Measurements from ENCODE around the gene IL1RAPL1.
"Not testable (repeated sequence)": the region's sequence is repeated elsewhere in the genome, so short reads cannot be mapped to it uniquely, and the experiment has no call there.

The IL1RAPL1 gene

DNA sequence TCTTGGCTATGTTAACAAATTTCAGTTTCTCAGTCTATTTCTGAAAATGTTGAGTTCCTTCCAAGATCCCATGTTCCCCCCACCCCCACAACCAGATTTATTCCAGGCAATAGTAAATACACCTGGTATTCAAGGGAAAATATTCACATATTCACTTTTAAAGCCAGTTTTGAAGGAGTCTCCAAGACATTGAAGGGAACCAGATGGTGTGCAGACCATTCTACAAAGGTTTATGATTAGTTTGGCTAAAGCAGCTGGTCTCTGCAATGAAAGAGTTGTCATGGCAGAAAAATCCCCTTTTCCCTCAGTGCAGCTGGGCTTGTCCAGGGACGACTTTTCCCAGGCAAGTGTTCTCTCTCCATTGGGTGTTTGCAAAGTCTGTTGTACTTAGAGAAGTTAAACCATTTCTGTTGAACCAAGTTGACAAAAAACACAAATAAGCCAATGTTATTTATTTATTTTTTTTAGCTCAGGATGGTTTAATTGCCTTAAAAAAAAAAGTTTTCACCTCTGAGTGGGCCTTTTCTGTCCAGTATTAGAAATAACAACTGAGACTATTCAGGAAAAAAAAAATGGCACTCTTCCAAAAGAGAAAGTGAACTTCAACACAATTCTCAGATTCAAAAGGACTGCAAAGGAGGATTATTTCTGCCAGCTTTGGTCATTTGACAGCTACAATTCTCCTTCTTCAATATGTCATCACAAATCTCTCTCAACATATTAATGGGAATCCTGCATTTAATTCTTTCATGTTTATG lies 410.6 kb downstream of the IL1RAPL1 start:
- DNase-seq, result no peak

DNA sequence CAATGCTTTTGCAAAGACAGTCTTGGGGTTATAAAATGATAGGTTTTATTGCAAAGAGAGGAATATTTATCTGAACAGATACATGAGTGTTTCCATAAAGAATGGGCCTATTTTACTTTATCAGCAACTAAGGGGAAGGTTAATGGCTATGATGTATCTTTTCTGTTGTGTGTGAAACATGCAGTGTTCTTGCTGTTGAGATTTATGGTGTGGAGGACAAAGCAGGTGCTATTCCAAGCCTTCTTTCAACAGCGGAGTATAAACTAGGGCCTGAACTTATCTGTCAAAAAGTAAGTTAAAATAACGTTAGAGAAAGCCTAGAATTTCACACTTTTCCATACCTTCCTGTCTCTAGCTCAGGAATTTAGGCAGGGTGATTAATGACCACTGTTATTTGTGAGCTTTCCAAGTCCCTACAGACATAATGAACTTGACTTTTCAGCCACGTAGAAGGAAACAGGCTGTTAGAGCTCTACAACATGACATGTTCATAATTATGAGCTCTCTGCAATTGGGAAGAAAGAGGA lies 411.4 kb downstream of the IL1RAPL1 start:
- DNase-seq, result no peak

DNA sequence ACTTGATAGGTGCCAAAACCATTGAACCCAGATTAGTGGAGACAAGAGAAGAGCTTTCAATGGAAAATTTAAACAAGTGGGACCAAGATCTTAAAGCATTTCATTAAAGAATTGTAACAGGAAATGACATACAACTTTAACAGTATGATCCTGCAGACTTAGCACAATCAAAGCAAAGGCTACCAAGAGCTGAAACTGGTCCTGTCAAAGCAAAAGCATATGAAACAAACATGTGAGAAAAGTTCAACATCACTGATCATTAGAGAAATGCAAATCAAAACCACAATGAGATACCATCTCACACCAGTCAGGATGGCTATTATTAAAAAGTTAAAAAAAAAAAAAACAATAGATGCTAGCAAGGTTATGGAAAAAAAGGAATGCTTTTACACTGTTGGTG lies 425.6 kb downstream of the IL1RAPL1 start:
- no peak for DNase-seq

DNA sequence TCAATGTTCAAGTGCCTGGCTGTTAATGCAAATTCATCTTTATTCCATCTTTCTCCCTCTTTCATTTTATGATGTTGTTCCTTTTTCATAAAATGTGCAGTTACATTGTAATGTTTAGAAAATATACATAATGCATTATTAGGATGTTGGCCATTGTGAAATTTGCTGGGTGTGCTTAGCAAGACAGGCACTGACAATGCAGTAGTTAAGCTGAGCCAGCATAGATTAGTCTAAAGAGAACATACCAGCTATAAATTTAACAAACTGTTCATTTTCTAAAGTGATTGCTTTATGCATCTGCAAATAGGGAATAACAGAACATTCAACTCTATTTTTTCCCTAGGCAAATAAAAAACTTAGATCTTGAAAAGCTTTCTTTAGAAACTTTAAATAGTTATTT lies 436.0 kb downstream of the IL1RAPL1 start:
- no peak for DNase-seq

DNA sequence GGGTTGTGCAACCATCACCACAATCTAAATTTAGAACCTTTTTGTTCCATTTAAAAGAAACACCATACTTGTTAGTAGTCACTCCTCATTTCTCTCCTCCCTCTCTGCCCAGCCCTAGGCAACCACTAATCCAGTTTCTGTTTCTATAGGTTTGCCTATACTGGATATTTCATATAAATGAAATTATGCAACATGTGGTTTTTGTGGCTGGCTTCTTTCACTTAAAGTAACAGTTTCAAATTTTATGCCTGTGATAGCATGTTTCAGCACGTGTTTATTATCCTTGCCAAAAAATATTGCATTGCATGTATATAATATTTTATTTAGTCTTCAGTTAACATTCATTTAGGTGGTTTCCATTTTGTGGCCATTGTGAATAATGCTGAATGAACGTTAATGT lies 437.6 kb downstream of the IL1RAPL1 start:
- DNase-seq, result no peak

DNA sequence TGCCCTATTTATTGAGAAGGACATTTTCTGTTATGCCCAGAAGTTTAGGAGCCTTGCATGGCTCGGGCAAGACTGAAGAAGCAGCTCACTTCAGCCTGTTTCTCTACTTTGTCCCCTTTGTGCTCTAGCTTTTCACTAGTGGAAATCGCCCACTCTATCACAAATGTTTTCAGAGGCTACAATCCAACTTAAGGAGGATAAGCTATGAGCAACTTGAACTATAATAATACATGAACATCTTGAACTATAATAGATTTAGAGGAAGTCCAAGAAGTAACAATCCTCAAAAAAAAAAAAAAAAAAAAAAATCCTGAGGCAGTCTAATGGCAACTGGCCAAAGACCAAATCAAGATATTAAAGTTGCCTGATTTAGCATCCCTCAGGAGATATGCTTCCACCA lies 452.3 kb downstream of the IL1RAPL1 start:
- DNase-seq, result no peak

DNA sequence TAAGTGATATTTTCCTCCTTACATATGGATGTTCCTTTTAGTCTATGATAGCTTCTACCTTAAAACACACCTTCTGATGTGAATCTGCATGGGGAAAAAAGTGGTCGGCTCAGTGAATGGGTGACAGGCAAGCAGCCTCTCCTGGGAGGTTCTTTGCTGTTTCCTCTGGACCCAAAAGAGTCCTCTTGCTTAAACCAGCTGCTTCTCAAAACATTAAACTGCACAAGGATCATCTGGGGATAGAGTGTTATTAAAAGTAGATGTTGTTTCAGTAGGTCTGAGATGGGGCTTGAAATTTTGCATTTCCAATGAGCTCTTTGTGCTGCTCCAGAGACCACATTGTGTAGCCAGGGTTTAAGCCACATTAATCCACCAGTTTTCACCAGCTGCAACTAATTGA lies 452.9 kb downstream of the IL1RAPL1 start:
- no peak for DNase-seq

DNA sequence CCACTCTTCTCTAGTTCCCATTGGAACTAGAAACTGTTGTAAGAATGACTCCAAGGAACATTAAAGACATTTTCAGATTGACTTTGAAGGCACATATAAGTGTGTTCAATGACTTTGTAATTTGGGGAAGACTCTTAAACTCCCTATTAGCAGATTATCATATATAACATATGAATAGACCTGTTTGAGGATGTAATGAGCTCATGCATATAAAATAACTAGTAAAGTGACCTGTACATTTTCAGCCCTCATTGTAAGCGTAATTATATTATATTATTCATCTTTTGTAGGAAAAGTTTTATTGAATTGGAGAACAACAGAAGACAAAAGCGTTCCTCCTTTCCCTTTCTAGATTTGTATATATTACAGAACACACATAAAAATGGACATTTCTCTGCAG lies 455.1 kb downstream of the IL1RAPL1 start:
- DNase-seq, result no peak

DNA sequence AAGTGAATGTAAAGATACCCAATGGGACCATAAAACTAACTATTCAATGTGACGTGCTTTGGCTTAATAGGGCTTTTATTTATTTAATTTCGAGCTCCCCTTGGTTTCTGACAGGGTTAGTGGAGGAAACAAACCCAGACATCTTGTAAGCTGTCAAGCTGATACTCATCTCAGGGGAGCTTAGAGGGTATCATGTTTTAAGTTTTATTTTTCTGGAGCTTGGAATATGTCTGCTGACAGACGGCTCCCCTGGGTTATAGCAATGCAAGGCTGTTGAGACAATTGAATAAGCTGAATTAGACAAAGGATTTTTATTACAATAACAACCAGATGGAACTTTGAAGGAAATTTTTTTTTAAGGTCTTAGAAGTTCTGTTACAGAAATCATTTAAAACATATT lies 456.5 kb downstream of the IL1RAPL1 start:
- DNase-seq, result no peak

DNA sequence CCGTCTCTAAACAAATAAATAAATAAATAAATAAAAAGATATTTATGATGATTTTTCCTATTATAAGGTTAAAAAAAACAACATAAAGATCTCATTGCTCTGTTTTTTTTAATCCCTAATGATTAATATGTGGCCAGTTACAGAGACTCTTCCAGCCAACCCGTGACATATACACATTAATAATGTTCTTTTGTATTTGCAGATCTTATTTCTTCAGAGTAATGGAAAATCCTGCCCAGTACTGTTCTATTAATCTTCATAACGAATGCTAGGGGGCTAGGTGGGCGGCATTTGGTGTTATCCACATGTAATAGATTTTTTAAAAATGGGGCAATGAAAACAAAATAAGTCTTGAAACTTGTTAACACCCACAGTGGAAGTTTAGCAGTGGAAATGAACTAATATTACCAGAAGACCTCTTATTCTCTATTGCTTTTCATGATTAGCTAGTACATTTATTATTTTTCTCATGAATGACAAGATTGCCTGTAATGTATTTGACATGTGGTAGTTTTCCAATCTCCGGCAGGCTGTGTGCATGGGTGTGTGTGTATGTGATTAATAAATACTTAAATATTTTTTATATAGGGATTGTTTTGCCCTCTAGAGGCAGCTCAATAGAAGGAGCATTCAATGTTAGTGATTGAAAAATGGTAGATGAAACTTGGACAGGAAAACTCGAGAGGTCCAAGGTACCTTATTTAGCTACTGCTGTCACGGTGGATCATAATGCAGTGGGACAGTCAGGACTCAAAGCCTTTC lies 457.4 kb downstream of the IL1RAPL1 start:
- no peak for DNase-seq

DNA sequence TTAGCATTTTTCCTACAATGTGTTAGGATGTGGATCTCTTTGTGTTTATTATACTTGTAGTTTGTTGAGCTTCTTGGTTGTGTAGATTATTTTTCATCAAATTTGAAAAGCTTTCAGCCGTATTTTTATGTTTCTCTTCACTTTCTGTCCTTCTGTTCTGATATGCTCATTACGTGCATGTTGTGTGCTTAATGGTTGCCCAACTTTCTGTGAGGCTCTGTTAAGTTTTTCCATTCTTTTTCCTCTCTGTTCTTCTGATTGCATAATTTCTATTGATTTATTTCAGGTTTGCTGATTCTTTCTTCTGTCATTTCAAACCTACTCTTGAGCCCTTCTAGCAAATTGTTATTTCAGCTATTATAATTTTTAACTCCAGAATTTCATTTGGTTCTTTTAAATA lies 478.2 kb downstream of the IL1RAPL1 start:
- DNase-seq, result no peak

DNA sequence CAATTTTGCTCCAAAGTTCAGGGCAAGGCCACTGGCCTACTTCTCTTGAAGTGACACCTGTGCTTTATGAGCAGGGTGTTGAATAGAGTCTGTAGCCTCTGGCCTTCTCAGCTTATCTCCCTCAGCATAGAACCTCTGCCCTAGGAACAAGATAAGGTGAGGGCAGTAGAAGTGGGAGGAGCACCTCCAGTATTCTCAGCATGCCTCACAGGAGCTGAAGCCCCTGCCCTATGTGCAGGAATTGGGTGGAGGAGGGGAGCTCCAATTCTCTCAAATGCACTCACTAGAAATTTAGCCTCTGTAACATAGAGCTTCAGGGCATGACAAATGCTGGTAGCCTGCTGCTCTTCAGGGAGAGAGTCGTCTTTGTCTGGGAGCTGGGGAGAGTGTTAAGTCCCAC lies 479.3 kb downstream of the IL1RAPL1 start:
- no peak for DNase-seq

DNA sequence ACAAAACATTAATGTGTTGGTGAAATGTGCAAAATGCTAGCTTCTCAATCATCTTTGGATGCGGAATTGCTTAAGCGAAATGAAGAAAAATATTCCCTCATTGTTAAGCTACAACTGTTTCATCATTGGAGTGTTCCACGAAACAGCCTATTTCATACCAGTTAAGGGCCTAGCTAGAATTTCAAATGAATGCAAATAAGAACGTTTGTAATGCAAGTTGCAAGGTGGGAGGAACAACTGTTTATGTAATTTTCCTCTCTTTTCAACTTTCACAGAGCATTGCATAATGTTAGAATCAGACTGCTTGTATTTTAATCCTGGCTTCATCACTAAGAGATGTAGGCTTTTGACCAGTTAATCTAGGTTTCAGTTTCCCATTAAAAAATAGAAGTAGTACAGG lies 480.1 kb downstream of the IL1RAPL1 start:
- DNase-seq, result no peak

DNA sequence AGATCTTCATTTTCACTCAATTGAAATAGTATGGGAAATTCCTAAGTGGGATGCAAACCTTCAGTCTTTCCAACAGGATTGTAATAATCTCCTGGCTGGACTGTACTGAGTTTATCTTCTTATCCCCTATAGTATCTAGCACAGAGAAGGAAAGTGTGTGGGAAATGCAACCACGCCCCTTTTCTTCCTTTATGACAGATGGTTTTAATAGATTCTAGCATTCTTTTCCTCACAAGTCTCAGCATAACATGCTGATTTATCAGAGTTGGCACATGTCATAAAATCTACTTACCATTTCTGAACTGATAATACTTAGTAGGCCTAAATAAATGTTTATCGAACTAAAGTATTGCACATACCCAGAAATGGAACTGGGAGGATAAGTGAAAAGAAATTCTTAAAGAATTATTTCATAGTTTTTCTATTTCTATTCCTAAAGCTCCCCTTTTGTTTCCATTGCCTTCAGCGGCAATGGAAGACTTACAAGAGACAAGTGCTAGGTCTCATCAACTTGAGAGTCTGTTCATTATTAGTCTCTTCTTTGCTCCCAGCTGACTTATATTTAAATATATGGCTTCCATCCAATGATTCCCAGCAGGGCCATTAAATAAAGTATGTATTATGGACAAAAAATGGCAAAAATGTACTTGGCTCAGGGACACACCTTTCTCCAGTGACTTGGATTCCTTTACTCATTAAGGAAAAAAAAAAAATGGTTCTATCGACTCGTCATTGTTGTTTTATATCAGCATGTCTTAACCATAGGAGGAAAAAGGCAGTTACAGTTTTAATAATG lies 484.5 kb downstream of the IL1RAPL1 start:
- DNase-seq, result no peak

DNA sequence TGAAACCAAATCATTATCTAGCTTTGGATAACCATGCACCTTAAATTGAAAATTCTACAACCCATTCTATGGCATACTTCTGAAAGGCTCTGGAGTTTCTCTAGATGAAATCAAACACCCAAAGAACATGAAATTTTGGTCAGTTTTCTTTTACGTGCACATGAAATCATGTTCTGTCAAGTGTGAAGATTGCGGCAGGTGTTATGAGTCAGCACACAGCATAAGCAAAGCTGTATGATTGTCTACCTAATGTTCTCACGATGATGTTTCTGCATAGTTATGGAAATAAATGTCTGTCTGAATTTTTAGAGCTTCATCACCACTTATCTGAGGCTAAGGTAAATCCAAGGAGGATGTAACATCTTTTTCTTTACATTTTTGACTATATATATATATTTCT lies 495.3 kb downstream of the IL1RAPL1 start:
- DNase-seq, result no peak

DNA sequence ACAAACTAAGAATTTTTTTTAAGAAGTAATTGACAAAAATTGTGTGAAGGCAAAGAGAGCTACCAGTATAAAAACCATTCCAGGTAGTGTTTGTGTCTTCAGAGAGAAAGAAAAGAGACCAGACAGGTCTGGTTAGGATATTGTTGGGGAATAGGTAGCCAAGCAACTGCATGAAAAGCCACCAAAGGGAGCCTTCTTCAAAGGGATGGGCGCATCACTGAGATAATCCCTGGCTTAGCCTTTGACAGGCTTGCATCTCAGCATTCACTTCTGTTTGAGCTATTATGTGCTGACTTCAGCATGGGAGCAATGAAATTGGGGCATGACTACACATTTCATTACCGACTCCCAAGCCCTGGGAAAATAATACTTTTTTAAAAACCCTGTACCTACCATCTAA lies 496.6 kb downstream of the IL1RAPL1 start:
- no peak for DNase-seq

DNA sequence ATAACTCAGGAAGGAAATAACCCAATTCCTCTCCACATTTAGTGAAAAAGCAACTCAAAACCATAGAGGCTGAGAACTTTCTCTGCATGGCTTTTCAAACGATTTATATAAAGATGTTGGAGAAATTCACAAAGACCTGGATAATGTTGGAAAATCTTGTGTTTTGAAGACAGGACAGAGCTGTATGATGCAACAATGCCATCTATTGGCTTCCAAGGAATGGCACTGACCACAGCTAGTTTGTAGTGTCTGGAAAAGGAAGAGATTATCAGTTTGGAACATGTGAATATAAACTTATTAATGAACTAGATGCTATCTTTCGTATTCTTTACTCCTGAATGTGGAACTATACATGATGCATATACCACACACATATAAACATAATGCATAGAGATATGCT lies 503.6 kb downstream of the IL1RAPL1 start:
- no peak for DNase-seq

DNA sequence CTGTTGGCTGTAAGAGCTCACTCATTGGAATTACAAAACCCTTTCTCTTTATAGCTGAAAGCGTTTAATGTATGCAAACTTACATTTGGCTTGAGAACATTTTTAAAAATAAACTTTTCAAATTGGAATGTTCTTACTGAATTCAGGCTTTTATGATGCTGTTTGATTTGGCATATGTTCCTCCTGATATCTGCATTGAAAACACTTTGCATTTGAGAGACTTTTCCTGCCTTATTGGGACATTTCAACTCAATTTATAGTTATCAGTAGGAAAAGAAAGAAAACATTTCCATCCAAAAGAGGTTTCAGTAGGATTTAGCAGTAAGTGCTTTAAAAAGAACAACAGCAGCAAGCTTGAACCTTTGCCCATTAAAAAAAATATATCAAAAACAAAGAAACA lies 520.0 kb downstream of the IL1RAPL1 start:
- DNase-seq, result no peak

DNA sequence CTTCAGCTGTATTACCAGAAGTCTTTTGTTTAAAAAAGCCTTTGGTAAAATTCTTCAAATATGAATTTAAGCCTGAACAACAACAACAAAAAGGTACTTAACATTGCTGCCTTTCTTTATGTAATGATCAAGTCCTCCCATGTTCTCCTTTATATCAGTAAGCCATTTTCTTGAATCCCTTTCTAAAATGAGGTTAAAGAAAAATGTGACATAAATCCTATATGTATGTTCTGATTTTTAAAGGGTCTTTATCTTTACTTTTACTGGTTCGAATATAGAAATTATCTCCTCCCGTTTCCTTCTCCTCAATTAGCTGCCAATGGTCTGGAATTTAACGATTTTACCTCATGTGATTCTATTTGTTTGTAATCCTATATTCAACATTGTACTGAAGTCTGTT lies 522.8 kb downstream of the IL1RAPL1 start:
- no peak for DNase-seq

DNA sequence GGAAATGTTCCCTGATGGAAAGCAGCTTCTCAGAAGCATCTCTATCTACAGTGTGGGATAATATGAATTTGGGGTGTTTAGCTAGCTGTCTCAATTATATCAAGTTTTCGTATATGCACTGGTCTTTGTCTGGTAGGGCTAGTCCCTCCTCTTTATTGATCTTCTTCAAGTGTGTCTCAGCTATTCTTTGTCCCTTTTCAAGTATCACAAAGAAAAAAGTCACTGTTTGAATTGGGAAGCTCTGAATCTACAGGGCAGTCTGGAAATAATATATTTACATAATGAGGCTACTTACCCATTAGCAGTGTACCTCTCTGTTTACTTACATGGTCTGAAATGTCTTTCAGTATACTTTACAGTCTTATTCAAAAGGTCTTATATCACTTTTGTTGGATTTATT lies 526.0 kb downstream of the IL1RAPL1 start:
- no peak for DNase-seq

DNA sequence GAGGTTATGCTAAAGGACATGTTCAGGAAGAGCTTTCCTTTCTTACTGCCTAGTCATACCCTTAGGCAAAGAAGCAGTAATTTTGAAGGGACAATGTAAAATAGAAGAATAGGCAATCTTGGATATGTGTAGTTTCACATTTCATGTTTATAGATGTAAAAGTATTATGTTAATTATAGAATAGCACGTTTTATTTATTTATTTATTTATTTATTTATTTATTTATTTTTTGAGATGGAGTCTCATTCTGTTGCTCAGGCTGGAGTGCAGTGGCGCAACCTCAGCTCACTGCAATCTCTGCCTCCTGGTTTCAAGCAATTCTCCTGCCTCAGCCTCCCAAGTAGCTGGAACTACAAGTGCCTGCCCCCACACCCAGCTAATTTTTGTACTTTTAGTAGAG lies 535.6 kb downstream of the IL1RAPL1 start:
- DNase-seq, result not testable (repeated sequence)

DNA sequence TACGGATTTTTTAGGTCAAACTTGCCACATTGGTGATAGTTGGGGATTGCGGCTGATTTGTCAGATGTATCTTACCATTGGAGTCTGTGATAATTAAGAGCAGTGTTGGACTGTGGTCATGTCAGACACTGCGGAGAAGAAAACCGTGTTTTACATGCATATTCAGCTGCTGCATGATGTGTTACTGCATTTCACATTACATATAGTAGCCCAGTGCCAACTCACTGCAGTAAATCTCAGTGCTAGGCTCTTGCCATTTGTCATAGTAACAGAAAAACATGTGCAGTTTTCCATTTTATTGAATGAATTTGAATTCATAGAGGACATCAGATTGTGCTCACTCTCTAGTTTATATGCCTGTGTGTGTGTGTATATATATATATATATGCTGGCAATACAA lies 543.7 kb downstream of the IL1RAPL1 start:
- DNase-seq, result no peak

DNA sequence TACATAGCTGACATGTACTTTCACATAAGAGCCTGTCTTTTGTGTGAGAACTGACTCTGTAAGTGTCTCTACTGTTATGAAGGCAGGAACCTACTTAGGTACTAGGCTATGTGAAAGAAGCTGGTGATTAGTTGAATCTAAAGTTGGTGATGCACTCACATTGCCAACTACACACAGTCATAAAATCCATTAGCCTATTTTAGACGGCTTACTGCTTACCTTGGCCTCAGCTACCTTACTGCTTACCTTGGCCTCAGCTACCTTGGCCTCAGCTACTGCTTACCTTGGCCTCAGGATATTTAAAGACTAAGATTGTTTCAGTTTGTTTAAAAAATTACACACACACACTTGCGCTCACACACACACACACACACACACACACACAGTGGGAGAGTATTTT lies 549.7 kb downstream of the IL1RAPL1 start:
- DNase-seq, result no peak

DNA sequence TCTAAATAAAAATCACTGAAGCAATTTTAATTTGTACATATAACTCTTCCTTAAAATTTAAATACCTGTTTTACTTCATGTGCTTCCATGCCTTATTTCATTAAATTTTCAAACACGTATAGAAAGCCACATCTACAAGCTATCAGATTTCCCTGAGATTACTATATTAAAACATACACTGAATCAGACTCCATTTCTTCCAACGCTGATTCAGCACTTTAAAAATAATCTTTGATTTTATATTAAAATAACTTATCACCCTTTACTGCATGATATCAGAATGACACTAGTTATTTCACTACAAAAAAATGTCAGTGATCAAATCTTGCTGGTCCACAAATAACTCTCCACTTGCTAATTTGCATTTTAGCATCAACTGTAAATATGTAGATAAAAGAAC lies 550.8 kb downstream of the IL1RAPL1 start:
- DNase-seq, result no peak

Data from CD4-positive, alpha-beta T cell treated with Interleukin-1 beta for 1 hour (primary cell).